Measurements from ENCODE around the gene MAL. TPM values are rescaled to one million over a fixed set of nuclear protein-coding genes. Genes with fewer than 3 reads are reported as not detected.

The MAL gene
- total RNA-seq, 1 donor from 2014 or later: not detected

GRCh38 chr2:95001701-95002100 lies 23.8 kb upstream of the MAL start:
- DNase-seq (ENCODE audit: extremely low spot score, unreplicated experiment): no peak
- Mint-ChIP-seq H3K4me1 (ENCODE audit: unreplicated experiment) (peaks cover 3% of the 10 kb centered on the region), H3K4me3 (ENCODE audit: unreplicated experiment) (no peak overlapping the region), H3K27me3 (ENCODE audit: unreplicated experiment) (peaks cover 10% of the 10 kb centered on the region), H3K9me3 (ENCODE audit: unreplicated experiment) (no peaks in the 10 kb centered on the region), H3K36me3 (ENCODE audit: unreplicated experiment) (no peaks in the 10 kb centered on the region), H3K27ac (ENCODE audit: unreplicated experiment) (no peak overlapping the region)
- TF ChIP-seq, protein P1, sequence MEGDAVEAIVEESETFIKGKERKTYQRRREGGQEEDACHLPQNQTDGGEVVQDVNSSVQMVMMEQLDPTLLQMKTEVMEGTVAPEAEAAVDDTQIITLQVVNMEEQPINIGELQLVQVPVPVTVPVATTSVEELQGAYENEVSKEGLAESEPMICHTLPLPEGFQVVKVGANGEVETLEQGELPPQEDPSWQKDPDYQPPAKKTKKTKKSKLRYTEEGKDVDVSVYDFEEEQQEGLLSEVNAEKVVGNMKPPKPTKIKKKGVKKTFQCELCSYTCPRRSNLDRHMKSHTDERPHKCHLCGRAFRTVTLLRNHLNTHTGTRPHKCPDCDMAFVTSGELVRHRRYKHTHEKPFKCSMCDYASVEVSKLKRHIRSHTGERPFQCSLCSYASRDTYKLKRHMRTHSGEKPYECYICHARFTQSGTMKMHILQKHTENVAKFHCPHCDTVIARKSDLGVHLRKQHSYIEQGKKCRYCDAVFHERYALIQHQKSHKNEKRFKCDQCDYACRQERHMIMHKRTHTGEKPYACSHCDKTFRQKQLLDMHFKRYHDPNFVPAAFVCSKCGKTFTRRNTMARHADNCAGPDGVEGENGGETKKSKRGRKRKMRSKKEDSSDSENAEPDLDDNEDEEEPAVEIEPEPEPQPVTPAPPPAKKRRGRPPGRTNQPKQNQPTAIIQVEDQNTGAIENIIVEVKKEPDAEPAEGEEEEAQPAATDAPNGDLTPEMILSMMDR (IDR thresholded peaks at IDR 0.05): no peak

DNA sequence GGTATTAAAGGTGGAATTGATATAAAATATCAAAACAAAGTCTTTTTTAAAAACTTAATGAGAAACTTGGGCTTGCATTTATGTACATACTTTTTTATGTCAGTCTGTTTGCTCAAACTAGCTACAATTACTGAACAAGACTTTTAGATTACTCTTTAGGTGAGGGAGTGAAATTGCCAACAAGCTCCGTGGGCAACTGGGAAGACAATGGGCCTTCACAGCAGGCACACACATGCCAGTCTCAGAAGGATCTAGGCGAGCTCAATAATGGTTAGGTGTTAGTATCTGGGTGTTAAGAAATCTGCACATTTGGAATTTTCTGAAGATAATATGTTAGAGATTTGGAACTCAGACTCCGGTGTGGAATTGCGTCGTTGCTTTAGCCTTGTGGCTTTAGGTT lies 23.0 kb upstream of the MAL start:
- no peak for DNase-seq (ENCODE audit: extremely low spot score, unreplicated experiment)
- Mint-ChIP-seq H3K27me3 (ENCODE audit: unreplicated experiment) (peaks cover 10% of the 10 kb centered on the region), H3K4me1 (ENCODE audit: unreplicated experiment) (peaks cover 3% of the 10 kb centered on the region), H3K4me3 (ENCODE audit: unreplicated experiment) (no peak overlapping the region), H3K36me3 (ENCODE audit: unreplicated experiment) (no peaks in the 10 kb centered on the region), H3K27ac (ENCODE audit: unreplicated experiment) (no peak overlapping the region), H3K9me3 (ENCODE audit: unreplicated experiment) (no peaks in the 10 kb centered on the region)
- TF ChIP-seq, protein P1 (IDR thresholded peaks at IDR 0.05): no peak

- H3K4me3 Mint-ChIP-seq (ENCODE audit: unreplicated experiment): no peak overlapping the region
- no peaks in the 10 kb centered on the region for H3K36me3 Mint-ChIP-seq (ENCODE audit: unreplicated experiment)
- H3K27ac Mint-ChIP-seq (ENCODE audit: unreplicated experiment): no peak overlapping the region
- DNase-seq (ENCODE audit: extremely low spot score, unreplicated experiment): no peak
- TF ChIP-seq, protein P1 (IDR thresholded peaks at IDR 0.05): no peak
- H3K27me3 Mint-ChIP-seq (ENCODE audit: unreplicated experiment): peaks cover 15% of the 10 kb centered on the region
- H3K4me1 Mint-ChIP-seq (ENCODE audit: unreplicated experiment): peaks cover 3% of the 10 kb centered on the region
- no peaks in the 10 kb centered on the region for H3K9me3 Mint-ChIP-seq (ENCODE audit: unreplicated experiment)
Measured at GRCh38 chr2:95004287-95004686, 21.2 kb upstream of the MAL start.

DNA sequence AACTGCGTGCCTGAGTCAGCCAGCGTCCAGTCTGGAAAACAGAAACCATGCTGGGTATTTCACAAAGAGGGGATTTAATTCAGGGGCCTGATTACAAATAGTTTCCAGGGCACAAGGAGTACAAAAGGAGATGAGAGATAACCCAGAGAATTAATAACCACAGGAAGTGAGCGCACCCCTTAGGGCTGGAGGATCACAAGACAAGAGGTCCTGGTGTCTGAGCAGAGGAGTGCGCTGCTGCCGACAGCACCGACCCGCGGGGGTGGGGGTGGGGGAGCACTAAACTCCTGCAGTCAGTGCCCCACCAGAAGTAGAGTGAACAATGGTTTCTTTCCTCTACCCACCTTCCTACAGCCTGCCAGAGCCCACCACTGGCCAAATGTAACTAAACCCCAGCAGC lies 20.8 kb upstream of the MAL start:
- H3K9me3 Mint-ChIP-seq (ENCODE audit: unreplicated experiment): no peaks in the 10 kb centered on the region
- no peak for DNase-seq (ENCODE audit: extremely low spot score, unreplicated experiment)
- no peak overlapping the region for H3K4me3 Mint-ChIP-seq (ENCODE audit: unreplicated experiment)
- TF ChIP-seq, protein P1 (IDR thresholded peaks at IDR 0.05): no peak
- H3K27ac Mint-ChIP-seq (ENCODE audit: unreplicated experiment): no peak overlapping the region
- H3K27me3 Mint-ChIP-seq (ENCODE audit: unreplicated experiment): peaks cover 15% of the 10 kb centered on the region
- peaks cover 3% of the 10 kb centered on the region for H3K4me1 Mint-ChIP-seq (ENCODE audit: unreplicated experiment)
- no peaks in the 10 kb centered on the region for H3K36me3 Mint-ChIP-seq (ENCODE audit: unreplicated experiment)

DNA sequence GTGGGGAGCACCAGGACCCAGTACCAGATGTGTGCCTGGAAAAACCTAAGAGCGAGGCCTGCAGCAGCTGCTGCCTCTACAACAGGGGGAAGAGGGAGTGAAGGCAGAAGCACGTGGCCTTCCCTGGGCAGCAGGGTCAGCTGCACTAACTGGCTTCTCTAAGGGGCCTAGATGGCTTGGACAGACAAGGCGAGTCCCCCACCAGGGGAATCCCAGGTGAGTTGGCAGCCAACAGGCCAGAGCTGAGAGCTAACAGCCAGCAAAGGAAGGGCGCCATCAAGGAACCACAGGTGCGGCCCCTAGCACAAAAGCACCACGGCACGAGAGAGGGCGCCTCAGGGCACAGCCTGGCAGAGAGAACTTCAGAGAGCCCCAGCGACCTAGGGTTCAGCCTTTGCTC lies 19.8 kb upstream of the MAL start:
- Mint-ChIP-seq H3K27me3 (ENCODE audit: unreplicated experiment) (peaks cover 15% of the 10 kb centered on the region), H3K27ac (ENCODE audit: unreplicated experiment) (no peak overlapping the region), H3K4me3 (ENCODE audit: unreplicated experiment) (no peak overlapping the region)

More for the DNA sequence above, 19.8 kb upstream of the MAL start:
- TF ChIP-seq, protein P1 (IDR thresholded peaks at IDR 0.05): no peak
- Mint-ChIP-seq H3K4me1 (ENCODE audit: unreplicated experiment) (peaks cover 3% of the 10 kb centered on the region), H3K36me3 (ENCODE audit: unreplicated experiment) (no peaks in the 10 kb centered on the region), H3K9me3 (ENCODE audit: unreplicated experiment) (no peaks in the 10 kb centered on the region)
- no peak for DNase-seq (ENCODE audit: extremely low spot score, unreplicated experiment)

All from osteocyte (in vitro differentiated cells).